HG02588 (cell line): ENCODE results near the gene ZC3H12D.
"Not testable (repeated sequence)": the region's sequence is repeated elsewhere in the genome, so short reads cannot be mapped to it uniquely, and the experiment has no call there.

Experiments
- ATAC-seq: cut with Tn5 transposase; IDR thresholded peaks from one replicate; pipeline ENCODE4 v1.9.1; 2021; ENCODE audit warnings: mild to moderate bottlenecking, moderate library complexity; ENCODE audit not compliant: unreplicated experiment

ZC3H12D gene

DNA sequence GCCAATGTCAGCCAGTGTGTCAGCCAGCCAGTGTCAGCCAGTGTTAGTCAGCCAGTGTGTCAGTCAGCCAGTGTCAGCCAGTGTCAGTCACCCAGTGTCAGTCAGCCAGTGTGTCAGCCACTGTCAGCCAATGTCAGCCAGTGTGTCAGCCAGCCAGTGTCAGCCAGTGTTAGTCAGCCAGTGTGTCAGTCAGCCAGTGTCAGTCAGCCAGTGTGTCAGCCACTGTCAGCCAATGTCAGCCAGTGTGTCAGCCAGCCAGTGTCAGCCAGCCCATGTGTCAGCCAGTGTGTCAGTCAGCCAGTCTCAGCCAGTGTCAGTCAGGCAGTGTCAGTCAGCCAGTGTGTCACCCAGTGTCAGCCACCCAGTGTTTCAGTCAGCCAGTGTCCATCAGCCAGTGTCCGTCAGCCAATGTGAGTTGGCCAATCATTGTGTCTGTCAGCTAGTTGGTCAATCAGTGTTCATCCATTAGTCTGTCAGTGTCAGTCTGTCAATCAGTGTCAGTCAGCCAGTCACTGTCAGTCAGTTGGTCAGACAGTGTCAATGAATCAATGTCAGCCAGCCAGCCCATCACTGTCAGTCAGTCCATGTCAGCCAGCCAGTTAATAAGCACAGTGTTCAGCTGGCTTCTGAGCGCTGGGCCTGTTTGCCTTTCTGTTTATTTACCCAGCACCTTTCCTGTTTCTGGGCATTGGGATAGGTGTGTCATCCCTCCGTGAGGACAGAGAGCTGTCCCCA is 40.3 kb downstream of the ZC3H12D start:
- ATAC-seq, result not testable (repeated sequence)

DNA sequence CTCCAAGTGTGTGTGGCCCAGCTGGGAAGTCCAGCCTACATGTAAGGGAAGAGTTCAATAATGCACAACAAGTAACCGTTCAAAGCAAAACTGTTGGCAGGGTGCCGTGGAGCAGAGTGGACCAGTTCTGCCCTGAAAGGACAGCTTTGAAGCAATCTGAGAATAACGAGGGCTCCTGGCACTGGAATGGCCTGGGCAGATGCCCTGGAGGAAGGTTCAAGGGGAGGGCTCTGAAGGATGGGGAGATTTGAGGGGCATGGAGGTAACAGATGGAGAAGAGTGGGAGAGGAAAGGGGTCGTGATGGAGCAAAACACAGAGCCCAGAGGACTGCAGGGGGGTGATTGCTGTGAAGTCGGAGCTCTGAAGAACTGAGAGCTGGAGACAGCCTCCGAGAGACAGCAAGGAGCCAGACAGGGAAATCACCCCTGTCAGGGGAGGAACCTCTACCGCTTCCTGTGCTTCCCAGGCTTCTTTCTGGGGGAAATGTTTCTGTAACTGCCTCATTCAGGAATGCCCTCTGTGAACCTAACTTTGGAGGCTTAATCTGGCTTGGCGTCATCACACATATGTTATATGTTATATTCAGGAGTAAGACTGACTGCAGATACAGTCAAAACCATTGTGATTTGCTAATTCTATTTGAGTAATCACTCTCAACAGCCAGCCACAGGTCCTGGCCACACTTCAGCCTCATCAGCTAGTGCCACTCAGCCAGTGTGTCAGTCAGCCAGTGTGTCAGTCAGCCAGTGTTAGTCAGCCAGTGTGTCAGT is 41.2 kb downstream of the ZC3H12D start:
- no peak for ATAC-seq

DNA sequence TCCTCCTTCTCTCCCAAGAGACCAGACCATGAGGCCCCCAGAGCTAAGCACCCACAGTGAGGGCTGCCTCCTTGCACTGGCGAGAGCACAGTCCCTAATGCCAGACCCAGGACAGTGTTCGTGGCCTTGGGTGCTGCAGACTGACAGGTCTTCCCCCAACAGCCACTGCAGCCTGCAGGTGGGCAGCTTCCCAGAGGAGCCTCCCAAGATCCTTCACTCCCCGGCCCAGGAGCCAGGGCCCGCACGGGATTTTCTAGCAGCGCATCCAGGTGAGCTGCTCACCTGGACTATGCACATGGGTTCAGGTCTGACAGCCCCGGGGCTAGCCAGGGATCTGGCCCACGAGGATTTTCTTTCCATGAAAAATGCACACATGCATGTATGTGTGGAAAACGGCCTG is 43.1 kb downstream of the ZC3H12D start:
- no peak for ATAC-seq

DNA sequence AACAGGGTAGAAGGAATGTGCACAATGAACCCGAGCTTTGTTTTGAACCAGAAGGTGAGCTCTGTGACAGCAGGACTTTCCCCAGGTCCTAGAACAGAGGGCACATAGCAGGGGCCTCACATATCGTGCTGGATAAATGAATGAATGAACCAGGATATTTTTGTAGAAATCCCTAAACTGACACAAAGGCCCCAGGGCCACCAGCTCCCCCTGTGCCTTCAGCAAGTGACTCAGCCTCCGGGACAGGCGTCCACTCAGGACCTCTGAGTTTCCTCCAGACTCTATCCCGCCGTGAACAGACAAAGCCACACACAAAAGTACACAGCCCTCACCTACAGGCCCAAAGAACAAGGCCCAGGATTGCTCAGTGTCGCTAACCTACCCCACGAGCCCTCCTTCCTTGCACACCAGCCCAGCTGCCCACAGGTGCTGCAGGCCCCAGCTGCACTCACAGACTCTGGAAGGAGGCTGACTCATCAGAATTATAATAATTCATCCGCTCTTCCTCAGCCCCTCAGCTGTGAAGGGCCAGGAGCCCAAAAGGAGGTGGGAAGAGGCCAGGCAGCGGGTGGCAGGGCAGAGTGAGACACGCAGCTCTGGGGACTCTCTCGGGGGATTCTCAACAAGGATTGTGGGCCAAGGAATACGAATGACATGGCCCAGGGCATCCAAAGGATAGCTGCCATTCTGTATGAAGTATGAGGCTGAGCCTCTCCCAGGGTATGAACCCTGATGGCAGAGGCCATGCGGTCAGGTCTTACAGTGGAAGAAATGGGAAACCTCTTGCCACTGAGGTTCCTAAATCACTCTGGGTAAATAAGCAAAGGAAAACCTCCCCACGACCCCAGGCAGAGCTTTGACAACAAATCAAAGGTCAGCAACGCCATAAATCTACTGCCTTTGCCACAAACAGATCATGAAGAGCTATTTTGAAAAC is 43.8 kb downstream of the ZC3H12D start:
- no peak for ATAC-seq

DNA sequence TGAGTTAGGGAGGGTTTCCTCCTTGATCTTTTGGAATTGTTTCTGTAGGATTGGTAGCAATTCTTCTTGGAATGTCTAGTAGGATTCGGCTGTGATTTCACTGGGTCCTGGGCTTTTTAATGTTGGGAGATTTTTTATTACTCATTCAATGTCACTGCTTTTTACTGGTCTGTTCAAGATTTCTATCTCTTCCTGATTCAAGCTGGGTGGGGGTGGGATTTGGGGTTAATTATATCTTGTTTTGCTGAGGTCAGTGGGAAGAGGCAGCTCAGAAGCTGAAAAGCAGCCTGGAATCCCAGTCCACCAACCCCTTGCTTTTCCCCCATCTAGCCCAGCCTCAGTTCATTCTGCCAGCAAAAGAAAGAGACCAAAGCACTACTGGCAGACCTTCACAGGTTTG is 45.2 kb downstream of the ZC3H12D start:
- ATAC-seq, result no peak

DNA sequence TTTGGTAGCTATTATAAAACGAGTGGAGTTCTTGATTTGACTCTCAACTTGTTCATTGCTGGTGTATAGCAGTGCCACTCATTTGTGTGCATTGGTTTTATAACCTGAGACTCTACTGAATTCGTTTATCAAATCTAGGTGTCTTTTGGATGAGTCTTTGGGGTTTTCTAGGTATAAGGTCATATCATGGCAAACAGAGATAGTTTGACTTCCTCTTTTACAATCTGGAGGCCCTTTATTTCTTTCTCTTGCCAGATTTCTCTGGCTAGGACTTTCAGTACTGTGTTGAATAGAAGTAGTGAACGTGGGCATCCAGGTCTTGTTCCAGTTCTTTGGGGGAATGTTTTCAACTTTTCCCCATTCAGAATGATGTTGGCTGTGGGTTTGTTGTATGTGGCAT is 46.0 kb downstream of the ZC3H12D start:
- peak; percentile 62 for ATAC-seq

DNA sequence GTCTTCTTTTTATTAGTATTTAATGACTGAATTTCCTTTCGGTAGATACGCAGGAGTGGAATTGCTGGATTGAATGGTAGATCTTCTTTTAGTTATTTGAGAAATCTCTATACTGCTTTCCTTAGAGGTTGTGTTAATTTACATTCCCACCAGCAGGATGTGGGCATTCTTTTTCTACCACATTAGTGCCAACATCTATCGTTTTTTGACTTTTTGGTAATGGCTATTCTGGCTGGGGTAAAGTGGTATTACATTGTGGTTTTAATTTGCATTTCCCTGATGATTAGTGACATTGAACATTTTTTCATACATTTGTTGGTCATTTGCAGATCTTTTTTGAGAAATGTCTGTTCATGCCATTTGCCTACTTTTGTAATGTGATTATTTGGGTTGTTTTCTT is 47.6 kb downstream of the ZC3H12D start:
- ATAC-seq, result no peak

DNA sequence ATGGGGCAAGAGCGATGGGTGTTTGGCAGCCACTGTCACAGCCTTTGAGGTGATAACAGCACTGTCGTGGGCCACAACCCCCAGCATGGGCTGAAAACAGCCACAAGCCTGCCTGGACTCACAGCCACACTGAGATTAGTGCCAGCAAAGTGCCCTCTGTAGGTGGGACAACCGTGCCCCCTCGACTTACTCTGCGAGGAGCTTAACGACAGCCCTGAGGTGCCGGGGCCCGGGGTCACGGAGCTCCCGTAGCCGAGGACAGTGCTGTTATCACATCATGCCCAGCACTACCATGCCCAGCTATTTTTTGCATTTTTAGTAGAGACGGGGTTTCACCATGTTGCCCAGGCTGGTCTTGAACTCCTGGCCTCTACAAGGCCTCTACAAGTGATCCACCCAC is 48.2 kb downstream of the ZC3H12D start:
- no peak for ATAC-seq

DNA sequence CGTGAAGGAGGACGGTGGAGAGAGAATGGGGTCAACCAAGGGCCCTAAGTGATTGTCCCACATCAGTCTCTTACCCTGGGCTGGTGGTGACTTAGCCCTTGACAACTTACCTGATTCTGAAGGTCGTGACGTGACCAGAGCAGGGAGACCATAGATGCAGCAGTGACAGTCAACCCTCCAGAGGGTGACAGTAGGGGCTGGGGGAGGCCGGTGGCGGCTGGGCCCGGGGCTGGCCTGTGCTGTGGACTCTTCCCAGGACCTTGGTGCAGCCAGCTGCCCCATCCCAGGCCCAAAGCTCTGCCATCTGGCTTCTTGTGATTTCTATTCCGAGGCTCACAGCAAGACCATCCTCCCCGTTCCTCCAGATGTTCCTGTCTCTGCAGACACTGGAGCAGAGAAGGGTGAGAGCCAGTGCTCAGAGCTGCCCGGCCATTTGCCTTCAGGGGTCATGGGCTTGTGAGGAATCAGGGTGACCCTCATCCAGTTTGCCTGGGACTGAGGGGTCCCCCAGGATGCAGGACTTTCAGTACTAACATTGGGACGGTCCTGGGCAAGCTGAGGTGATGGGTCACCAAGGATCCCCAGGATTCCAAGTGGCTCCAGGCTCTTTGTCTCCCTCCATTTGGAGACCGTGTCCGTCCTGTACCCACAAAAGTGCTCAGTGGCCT is 48.8 kb downstream of the ZC3H12D start:
- no peak for ATAC-seq

DNA sequence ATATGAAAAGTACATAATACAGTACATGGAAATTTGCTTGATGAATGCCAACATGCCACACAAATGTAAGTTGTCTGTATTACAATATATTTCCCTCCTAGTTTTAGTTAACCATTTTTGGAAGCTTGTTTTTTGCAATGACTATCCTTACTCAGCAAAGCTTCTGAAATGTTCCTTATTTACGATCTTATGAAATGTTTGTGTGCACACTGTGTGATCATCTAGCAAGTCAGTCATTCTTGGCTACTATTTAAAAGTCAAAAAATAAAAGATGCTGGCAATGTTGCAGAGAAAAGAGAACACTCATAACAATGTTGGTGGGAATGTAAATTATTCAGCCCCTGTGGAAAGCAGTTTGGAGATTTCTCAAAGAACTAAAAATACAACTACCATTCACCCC is 50.9 kb downstream of the ZC3H12D start:
- no peak for ATAC-seq

DNA sequence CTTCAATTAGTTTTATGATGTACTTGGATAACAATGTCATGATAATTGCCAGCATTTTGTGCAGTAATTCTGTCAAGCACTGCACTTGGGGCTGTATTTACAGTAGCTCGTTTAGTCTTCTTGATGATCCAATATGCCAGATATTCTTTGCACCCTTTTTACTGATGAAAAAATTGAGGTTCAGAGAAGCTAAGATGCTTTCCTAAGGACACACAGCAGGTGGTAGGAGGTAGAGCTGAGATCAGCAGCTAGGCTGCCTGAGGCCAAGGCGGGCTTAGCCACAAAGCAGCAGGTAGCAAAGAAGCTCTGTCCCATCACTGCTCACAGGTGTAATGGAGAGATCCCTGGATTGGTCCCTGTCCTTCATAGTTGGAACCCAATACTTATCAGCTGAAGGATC is 51.4 kb downstream of the ZC3H12D start:
- no peak for ATAC-seq

DNA sequence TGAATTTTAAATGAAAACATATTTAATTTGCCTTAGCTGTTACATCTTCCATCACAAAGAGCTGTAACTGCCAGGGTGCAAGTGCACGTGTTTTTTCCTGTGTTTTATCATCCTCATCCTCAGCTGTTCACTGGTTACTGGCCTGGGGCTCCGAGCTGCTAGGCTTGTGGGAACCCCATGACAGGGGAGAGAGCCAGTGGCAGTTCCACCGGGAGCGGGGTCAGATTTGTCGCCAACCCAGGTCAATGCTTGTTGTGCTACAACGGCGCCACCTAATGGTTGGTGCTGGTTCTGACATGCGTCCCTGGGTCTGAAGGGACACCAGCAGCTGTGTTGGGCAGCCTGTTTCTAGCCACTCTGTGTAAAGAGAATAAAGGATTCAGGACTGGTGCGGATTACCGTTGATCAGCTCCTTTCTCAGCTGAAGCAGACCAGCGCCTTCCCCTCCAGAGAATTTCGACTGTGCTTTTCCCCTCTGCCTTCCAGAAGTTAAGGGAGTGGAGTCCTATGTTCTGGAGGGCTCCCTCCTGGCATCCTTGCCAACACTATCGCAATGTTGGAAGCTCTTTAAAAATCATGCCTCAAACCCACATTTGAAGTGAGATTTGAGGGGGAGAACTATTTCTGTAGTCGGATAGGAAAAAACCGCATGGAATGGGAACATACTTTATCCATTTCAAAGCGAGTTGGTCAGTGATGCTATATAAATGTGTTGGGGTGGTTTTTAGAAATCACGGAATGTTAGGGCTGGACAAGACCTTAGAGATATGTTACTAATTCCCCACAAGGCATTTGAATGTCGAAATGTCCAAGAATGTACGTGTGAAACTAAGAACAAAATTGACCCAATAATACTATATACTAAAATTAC is 52.7 kb downstream of the ZC3H12D start:
- ATAC-seq, result peak; percentile 93

DNA sequence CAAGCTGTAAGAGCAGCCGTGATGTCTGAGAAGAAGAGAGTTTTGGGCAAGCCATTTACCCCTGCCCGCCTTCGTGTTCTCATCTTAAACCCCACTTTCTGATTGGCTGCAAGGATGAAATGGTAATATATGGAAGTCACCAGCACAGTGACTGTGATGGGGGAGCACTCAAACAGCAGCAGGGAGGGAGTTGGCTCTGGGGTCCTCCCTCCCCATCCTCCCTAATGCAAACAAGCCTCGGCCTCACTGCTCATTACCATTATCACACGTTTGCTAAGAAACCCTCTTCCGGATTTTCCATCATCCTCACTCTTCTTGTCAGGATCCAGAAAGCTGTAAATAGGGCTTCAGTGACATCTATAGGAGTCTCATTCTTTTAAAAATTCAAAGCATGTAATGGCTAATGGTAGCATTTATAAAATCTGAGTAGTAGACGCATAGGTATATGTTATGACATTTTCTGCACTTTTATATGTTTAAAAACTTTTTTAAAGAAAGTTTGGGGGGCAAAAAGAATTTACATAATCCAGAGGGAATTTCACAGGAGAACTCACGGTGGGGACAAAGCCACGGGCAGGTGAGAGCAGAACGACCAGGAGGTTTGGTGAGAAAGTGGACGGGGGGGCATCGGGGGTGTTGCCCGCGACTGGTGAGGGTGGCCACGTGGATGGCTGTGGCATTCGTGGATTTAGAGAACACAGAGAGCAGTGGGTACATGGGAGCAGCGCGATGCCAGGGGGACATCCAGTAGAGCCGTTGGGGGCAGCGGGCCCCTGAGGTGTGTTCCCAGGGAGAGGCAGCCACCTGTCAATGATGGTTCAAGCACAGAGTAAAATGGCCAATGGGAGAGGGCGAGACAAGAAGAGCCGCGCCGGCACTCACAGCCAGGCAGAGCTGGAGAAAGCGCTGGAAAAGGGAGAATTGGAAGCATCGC is 55.1 kb downstream of the ZC3H12D start:
- no peak for ATAC-seq

DNA sequence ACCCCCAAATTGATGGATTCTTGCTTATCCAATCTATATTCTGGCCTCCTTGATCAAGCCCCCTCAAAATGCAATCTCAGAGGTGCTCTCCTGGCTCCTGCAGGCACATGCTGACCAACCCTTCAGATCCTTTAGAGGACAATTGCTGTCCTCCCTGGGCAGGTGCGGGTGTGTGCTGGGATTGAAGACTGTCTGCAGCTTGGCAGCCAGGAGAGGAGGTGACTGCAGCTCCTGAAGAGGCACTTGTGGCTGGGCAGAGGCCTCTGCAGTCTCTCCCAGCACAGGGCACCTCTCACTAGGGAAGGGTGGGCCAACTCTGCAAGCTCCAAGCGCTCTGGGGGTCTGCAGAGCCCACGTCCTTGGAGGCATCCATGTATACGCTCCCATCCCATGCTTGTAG is 56.2 kb downstream of the ZC3H12D start:
- ATAC-seq, result no peak

DNA sequence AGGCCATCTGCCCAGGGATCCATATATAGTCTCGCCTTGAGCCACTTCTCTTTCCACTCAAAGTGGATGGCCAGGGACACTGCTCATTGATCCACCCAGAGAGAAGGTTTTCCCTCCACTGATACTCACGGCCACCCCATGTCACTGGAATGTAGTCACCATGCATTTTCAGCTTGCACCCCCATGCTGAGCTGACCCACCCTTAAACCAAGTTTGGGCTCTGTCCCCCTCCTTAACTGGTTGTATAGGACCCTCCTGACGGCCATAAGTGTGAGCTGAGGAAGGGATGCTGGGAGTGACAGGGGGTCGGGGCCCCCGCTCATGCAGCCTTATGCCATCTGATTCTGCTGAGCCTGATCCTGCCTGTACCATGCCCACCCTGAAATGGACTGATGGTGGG is 59.1 kb downstream of the ZC3H12D start:
- ATAC-seq, result no peak

DNA sequence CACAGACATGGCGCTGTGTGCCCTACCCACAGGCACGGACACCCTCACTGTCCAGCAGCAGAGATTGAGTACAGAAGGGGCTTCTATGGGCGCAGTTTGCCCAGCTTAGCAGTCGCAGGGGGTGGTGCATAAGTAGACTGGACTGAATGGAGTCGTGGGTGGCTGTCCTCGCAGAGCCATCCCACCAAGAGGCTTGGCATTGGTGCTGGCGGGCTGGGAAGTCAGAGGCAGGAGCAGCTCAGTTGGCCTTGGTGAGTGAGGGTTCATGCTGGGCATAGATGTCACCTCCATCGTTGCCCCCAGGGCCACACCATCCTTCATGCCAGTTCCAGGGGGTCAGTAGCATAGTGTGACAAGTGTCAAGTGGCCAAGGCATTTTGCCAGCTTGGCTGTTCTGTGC is 59.6 kb downstream of the ZC3H12D start:
- ATAC-seq, result no peak

DNA sequence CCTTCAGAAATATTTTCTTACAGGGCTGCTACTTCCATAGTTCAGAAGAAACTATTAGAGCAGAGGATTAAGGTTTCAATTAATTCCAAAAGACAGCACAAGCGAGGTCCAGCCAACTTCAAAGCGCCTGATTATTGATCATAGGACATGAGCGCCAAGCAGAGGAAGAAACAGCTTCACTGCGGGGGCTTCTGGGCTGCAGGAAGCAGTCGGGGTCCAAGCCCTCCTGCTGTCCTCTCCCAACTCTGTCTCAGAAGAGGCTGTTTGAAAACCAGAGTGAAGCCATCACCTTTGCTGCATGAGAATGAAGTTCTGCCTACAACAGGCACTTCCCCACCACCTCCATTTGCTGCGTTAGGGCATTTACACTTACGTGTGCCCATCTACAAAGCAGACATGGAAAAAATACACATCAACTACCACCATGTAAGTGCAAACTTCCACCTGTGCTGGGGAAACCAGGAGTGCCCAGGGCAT is 60.8 kb downstream of the ZC3H12D start:
- no peak for ATAC-seq

DNA sequence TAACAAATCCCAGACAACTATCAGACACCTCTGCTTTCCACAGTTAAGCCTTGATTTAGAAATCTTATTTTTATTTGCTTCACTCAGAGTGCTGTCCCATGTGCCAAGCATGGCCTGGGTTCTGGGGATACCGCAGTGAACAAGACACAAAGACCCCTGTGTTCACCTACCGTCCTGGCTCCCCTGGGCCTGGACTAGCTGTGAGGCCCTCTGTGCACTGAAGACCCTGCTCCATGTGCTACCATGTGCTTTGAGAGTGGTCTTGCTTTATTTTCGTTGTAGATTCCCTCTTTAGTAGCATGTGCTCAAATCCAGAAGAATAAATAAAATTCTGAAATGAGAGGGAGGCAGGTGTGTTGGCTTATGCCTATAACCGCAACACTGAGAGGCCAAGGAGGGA is 62.2 kb downstream of the ZC3H12D start:
- no peak for ATAC-seq

DNA sequence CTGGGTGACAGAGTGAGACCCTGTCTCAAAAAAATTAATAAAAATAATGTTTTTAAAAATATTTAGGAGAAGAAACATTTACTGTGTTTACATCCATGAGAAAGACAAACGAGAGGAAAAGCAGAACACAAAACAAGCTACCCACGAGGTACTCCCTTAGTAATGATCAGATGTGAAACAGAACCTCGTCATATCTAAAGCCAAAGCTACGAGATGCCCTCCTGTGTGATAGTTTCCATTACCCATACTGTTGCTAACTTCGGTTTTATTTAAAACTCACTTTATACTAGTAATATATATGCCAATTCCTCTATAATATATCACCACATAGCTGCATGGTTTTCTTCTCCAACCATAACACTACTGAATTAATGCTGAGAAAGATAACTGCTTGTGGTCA is 63.7 kb downstream of the ZC3H12D start:
- no peak for ATAC-seq
